ENCODE results near the gene CBLIF.

Gene CBLIF

GRCh38 chr11:59847626-59848025 lies 2.3 kb upstream of the CBLIF start:
- TF ChIP-seq EZH2 (IDR thresholded peaks at IDR 0.05; ENCODE audit: borderline replicate concordance, low read depth, low read length, severe bottlenecking) (no peak), CTCF (IDR thresholded peaks at IDR 0.05; ENCODE audit: borderline replicate concordance, extremely low read depth, low read length, poor library complexity, severe bottlenecking) (no peak)
- no peak overlapping the region for H3K4me3 ChIP-seq (ENCODE audit: low read depth in 1 of 2, low read length in 2 of 2)
- no peak overlapping the region for H2AFZ ChIP-seq (ENCODE audit: low read depth, low read length)
- H3K36me3 ChIP-seq (ENCODE audit: insufficient read depth, low read length), result no peaks in the 10 kb centered on the region
- H4K20me1 ChIP-seq (ENCODE audit: insufficient read depth, low read length), result no peaks in the 10 kb centered on the region
- H3K27me3 ChIP-seq (ENCODE audit: insufficient read depth, low read length, poor library complexity), result no peaks in the 10 kb centered on the region
- no peak overlapping the region for H3K4me2 ChIP-seq (ENCODE audit: insufficient read depth, low read length)
- H3K9me3 ChIP-seq (ENCODE audit: insufficient read depth, low read length, severe bottlenecking), result no peaks in the 10 kb centered on the region
- DNase-seq (no peak), ATAC-seq (ENCODE audit: insufficient read depth, low read depth) (no peak)
- no peaks in the 10 kb centered on the region for H3K4me1 ChIP-seq (ENCODE audit: insufficient read depth, low read length)
- no peaks in the 10 kb centered on the region for H3K79me2 ChIP-seq (ENCODE audit: insufficient read depth, low read length)
- H3K27ac ChIP-seq (ENCODE audit: low read length), result no peak overlapping the region
- no peak overlapping the region for H3K9ac ChIP-seq (ENCODE audit: low read depth, low read length)

- no peak for TF ChIP-seq EZH2 (IDR thresholded peaks at IDR 0.05; ENCODE audit: borderline replicate concordance, low read depth, low read length, severe bottlenecking)
- no peak for TF ChIP-seq CTCF (IDR thresholded peaks at IDR 0.05; ENCODE audit: borderline replicate concordance, extremely low read depth, low read length, poor library complexity, severe bottlenecking)
- Histone ChIP-seq H3K4me1 (ENCODE audit: insufficient read depth, low read length) (no peaks in the 10 kb centered on the region), H4K20me1 (ENCODE audit: insufficient read depth, low read length) (no peaks in the 10 kb centered on the region), H3K4me2 (ENCODE audit: insufficient read depth, low read length) (no peak overlapping the region), H3K79me2 (ENCODE audit: insufficient read depth, low read length) (no peaks in the 10 kb centered on the region), H3K36me3 (ENCODE audit: insufficient read depth, low read length) (no peaks in the 10 kb centered on the region), H3K4me3 (ENCODE audit: low read depth in 1 of 2, low read length in 2 of 2) (no peak overlapping the region), H3K27ac (ENCODE audit: low read length) (no peak overlapping the region), H2AFZ (ENCODE audit: low read depth, low read length) (no peak overlapping the region), H3K27me3 (ENCODE audit: insufficient read depth, low read length, poor library complexity) (no peaks in the 10 kb centered on the region), H3K9me3 (ENCODE audit: insufficient read depth, low read length, severe bottlenecking) (no peaks in the 10 kb centered on the region), H3K9ac (ENCODE audit: low read depth, low read length) (no peak overlapping the region)
- DNase-seq (no peak), ATAC-seq (ENCODE audit: insufficient read depth, low read depth) (no peak)
Observed at GRCh38 chr11:59846556-59846955, 1.3 kb upstream of the CBLIF start.

GRCh38 chr11:59842316-59842715 lies 3.0 kb downstream of the CBLIF start:
- no peaks in the 10 kb centered on the region for H3K36me3 ChIP-seq (ENCODE audit: insufficient read depth, low read length)
- no peak overlapping the region for H3K27ac ChIP-seq (ENCODE audit: low read length)
- H3K4me1 ChIP-seq (ENCODE audit: insufficient read depth, low read length), result no peaks in the 10 kb centered on the region
- H3K9ac ChIP-seq (ENCODE audit: low read depth, low read length), result no peak overlapping the region
- no peaks in the 10 kb centered on the region for H3K27me3 ChIP-seq (ENCODE audit: insufficient read depth, low read length, poor library complexity)
- no peak overlapping the region for H3K4me2 ChIP-seq (ENCODE audit: insufficient read depth, low read length)
- no peak overlapping the region for H3K4me3 ChIP-seq (ENCODE audit: low read depth in 1 of 2, low read length in 2 of 2)
- no peak for DNase-seq
- TF ChIP-seq EZH2 (IDR thresholded peaks at IDR 0.05; ENCODE audit: borderline replicate concordance, low read depth, low read length, severe bottlenecking) (no peak), CTCF (IDR thresholded peaks at IDR 0.05; ENCODE audit: borderline replicate concordance, extremely low read depth, low read length, poor library complexity, severe bottlenecking) (no peak)
- H2AFZ ChIP-seq (ENCODE audit: low read depth, low read length), result no peak overlapping the region
- no peaks in the 10 kb centered on the region for H3K9me3 ChIP-seq (ENCODE audit: insufficient read depth, low read length, severe bottlenecking)
- ATAC-seq (ENCODE audit: insufficient read depth, low read depth), result no peak
- no peaks in the 10 kb centered on the region for H3K79me2 ChIP-seq (ENCODE audit: insufficient read depth, low read length)
- H4K20me1 ChIP-seq (ENCODE audit: insufficient read depth, low read length), result no peaks in the 10 kb centered on the region

- Histone ChIP-seq H3K9me3 (ENCODE audit: insufficient read depth, low read length, severe bottlenecking) (no peaks in the 10 kb centered on the region), H3K9ac (ENCODE audit: low read depth, low read length) (no peak overlapping the region), H3K27me3 (ENCODE audit: insufficient read depth, low read length, poor library complexity) (no peaks in the 10 kb centered on the region), H3K36me3 (ENCODE audit: insufficient read depth, low read length) (no peaks in the 10 kb centered on the region), H4K20me1 (ENCODE audit: insufficient read depth, low read length) (no peaks in the 10 kb centered on the region), H3K27ac (ENCODE audit: low read length) (no peak overlapping the region), H2AFZ (ENCODE audit: low read depth, low read length) (no peak overlapping the region), H3K4me2 (ENCODE audit: insufficient read depth, low read length) (no peak overlapping the region), H3K4me1 (ENCODE audit: insufficient read depth, low read length) (no peaks in the 10 kb centered on the region), H3K79me2 (ENCODE audit: insufficient read depth, low read length) (no peaks in the 10 kb centered on the region), H3K4me3 (ENCODE audit: low read depth in 1 of 2, low read length in 2 of 2) (no peak overlapping the region)
- TF ChIP-seq CTCF (IDR thresholded peaks at IDR 0.05; ENCODE audit: borderline replicate concordance, extremely low read depth, low read length, poor library complexity, severe bottlenecking) (no peak), EZH2 (IDR thresholded peaks at IDR 0.05; ENCODE audit: borderline replicate concordance, low read depth, low read length, severe bottlenecking) (no peak)
- DNase-seq (no peak), ATAC-seq (ENCODE audit: insufficient read depth, low read depth) (no peak)
Observed at GRCh38 chr11:59841514-59841913, 3.8 kb downstream of the CBLIF start.

Data from DND-41 (cell line).